Endothelial cell of umbilical vein (primary cell): ENCODE data around the gene CDHR5.

Source experiments
- EZH2 ChIP-seq: IDR thresholded peaks from 2 replicates; pipeline ENCODE4 v1.6.1; 2012; ENCODE audit warnings: borderline replicate concordance, low read depth, mild to moderate bottlenecking, moderate library complexity, low read length, inconsistent platforms; ENCODE audit not compliant: severe bottlenecking
- MYC ChIP-seq: IDR thresholded peaks from one replicate; pipeline ENCODE4 v1.6.1; 2011; ENCODE audit warnings: mild to moderate bottlenecking, low read depth, low read length
- POLR2AphosphoS5 ChIP-seq: IDR thresholded peaks from 2 replicates; pipeline ENCODE4 v1.6.1; 2012; ENCODE audit warnings: low read depth, mild to moderate bottlenecking, control low read depth, low read length, moderate library complexity; ENCODE audit not compliant: insufficient read depth
- TF ChIP-seq, protein P1 (sequence below), 2 donors: IDR thresholded peaks; 1 replicate in 1 of 2; 2 replicates in 1 of 2; pipeline ENCODE4 v1.5.1; 2011; ENCODE audit warnings: low read length in 2 of 2, mild to moderate bottlenecking in 2 of 2, moderate library complexity in 2 of 2, control low read depth in 1 of 2, inconsistent platforms in 1 of 2, low read depth in 1 of 2; ENCODE audit not compliant: insufficient read depth in 1 of 2; ENCODE audit errors: extremely low read depth in 1 of 2
- TF ChIP-seq, protein P2 (sequence below): IDR thresholded peaks from 2 replicates; pipeline ENCODE4 v1.6.1; 2011; ENCODE audit not compliant: insufficient read depth, insufficient read length

DNA sequence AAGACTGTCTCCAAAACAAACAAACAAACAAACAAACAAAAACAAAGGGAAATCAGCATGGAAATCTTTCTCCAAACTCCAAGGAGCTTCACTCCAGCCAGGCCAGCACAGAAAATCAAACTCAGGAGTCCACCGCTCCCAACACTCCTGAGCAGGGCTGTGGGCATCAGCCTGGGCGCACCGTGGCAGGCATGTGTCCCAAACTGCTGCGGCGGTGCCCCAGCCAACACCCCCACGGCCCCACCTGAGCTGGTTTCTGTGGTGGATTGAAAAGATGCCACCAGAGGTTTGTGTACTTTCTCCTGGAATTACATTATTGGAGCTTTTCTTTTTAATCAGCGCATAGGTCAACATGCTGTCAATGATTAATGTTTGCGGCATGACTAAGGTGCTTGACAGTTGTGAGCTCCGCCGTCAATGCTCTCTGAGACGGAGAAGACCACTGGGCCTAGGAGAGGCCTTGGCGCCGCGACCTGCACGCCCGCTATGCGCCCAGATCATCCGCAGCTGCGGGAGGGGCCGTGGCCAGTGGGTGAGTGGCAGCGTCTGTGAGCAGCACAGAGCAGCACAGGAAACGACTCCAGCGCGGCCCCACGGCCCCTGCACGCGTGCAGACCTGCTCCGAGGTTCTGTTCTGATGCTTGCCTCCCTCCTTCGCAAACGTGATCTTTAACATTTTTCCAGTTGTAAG lies 30.4 kb upstream of the CDHR5 start:
- TF ChIP-seq, protein P1, sequence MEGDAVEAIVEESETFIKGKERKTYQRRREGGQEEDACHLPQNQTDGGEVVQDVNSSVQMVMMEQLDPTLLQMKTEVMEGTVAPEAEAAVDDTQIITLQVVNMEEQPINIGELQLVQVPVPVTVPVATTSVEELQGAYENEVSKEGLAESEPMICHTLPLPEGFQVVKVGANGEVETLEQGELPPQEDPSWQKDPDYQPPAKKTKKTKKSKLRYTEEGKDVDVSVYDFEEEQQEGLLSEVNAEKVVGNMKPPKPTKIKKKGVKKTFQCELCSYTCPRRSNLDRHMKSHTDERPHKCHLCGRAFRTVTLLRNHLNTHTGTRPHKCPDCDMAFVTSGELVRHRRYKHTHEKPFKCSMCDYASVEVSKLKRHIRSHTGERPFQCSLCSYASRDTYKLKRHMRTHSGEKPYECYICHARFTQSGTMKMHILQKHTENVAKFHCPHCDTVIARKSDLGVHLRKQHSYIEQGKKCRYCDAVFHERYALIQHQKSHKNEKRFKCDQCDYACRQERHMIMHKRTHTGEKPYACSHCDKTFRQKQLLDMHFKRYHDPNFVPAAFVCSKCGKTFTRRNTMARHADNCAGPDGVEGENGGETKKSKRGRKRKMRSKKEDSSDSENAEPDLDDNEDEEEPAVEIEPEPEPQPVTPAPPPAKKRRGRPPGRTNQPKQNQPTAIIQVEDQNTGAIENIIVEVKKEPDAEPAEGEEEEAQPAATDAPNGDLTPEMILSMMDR (IDR thresholded peaks at IDR 0.05; ENCODE audit: extremely low read depth in 1 of 2, insufficient read depth in 1 of 2, low read depth in 1 of 2, low read length in 2 of 2): no peak
- no peak for TF ChIP-seq EZH2
- TF ChIP-seq POLR2AphosphoS5: no peak
- TF ChIP-seq, protein P2, sequence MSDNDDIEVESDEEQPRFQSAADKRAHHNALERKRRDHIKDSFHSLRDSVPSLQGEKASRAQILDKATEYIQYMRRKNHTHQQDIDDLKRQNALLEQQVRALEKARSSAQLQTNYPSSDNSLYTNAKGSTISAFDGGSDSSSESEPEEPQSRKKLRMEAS: no peak
- TF ChIP-seq MYC: no peak
